Esophagus squamous epithelium (tissue), 5 donors: ENCODE results near the gene HACD4. TPM values are rescaled to one million over a fixed set of nuclear protein-coding genes. Genes with fewer than 3 reads are reported as not detected.

Experiments
- DNase-seq: peaks from one replicate; lab custom pipeline; 2025; lab: John Stamatoyannopoulos, UW
- H3K27ac ChIP-seq, 4 donors: fragments of 200-600 bp; sonication (generic); one replicate each; pipeline ENCODE4 v1.5.1; 2016 to 2019; ENCODE audit warnings: mild to moderate bottlenecking in 1 of 4
- H3K27me3 ChIP-seq, 4 donors: fragments of 200-600 bp; sonication (generic); 1 replicate in 3 of 4; 2 replicates in 1 of 4; pipeline versions ENCODE4 v1.5.1 to v1.6.0; 2017 to 2021; ENCODE audit warnings: antibody characterized with exemption in 1 of 4
- H3K36me3 ChIP-seq, 3 donors: fragments of 200-600 bp; sonication (generic); one replicate each; pipeline ENCODE4 v1.5.1; 2016 to 2019
- H3K4me1 ChIP-seq, 3 donors: fragments of 200-600 bp; sonication (generic); one replicate each; pipeline ENCODE4 v1.5.1; 2017 to 2019
- H3K4me3 ChIP-seq, 4 donors: fragments of 200-600 bp; sonication (generic); 1 replicate in 3 of 4; 2 replicates in 1 of 4; pipeline ENCODE4 v1.5.1; 2016 to 2019; ENCODE audit warnings: mild to moderate bottlenecking in 2 of 4, moderate library complexity in 1 of 4
- H3K9me3 ChIP-seq, 3 donors: fragments of 200-600 bp; sonication (generic); one replicate each; pipeline ENCODE4 v1.5.1; 2016 to 2019
- CTCF ChIP-seq, 6 experiments: fragments of 450-650 bp in 4 of 6; fragments of 200-600 bp in 2 of 6; sonication (generic) in 2 of 6; IDR thresholded peaks; one replicate each; pipeline ENCODE4 v1.5.1; 2016 to 2019; ENCODE audit warnings: antibody characterized with exemption in 6 of 6, mild to moderate bottlenecking in 4 of 6, moderate library complexity in 4 of 6
- POLR2A ChIP-seq, 4 donors: fragments of 450-650 bp; IDR thresholded peaks; one replicate each; pipeline ENCODE4 v1.6.1; 2017; ENCODE audit warnings: antibody characterized with exemption in 4 of 4, mild to moderate bottlenecking in 4 of 4, moderate library complexity in 3 of 4
- WGBS, 2 donors: methylation state at CpG; one replicate each; pipeline ENCODE4 v1.1.5; 2018; 5-methylcytosine and 5-hydroxymethylcytosine counted together
- intact Hi-C: fragments of 100-400 bp; cut with DNase I; formaldehyde crosslinking; loops from one replicate; pipeline ENCODE4 v1.15.0; 2022
- total RNA-seq, 4 donors: library from RNA; depleted of rRNA; stranded (reverse); fragments of >200 nt; gene quantifications; one replicate each; pipeline ENCODE4 v1.1.0, GENCODE V29; 2016
- donor health status: DM: yes; HTN: yes; CAD: no.

HACD4 gene
- total RNA-seq, 4 donors from 2014 or later, result 0.97 to 3.8 (median 2.5) TPM

GRCh38 chr9:21070906-21071305, 39.5 kb upstream of the HACD4 start:
- intact Hi-C loops, result no loop called here
- Histone ChIP-seq H3K4me3 (no peak overlapping the region), H3K27ac (no peak overlapping the region), H3K27me3 (no peaks in the 10 kb centered on the region), H3K4me1 (peaks cover 0 to 11% (median 5%) of the 10 kb centered on the region in 3 donors), H3K9me3 (no peaks in the 10 kb centered on the region), H3K36me3 (no peaks in the 10 kb centered on the region)
- TF ChIP-seq CTCF (IDR thresholded peaks at IDR 0.05) (no peak), POLR2A (IDR thresholded peaks at IDR 0.05) (no peak)
- no peak for DNase-seq

GRCh38 chr9:21070171-21070571, 38.7 kb upstream of the HACD4 start:
- peak overlapping the region in 2 of 4 donors; percentile 2 to 15 for H3K4me3 ChIP-seq
- WGBS, 2 donors, result 11 to 15% methylated on average over 4 of the region's 4 CpGs
- DNase-seq, result no peak

GRCh38 chr9:21060919-21061561, 29.6 kb upstream of the HACD4 start:
- TF ChIP-seq CTCF (IDR thresholded peaks at IDR 0.05) (no peak), POLR2A (IDR thresholded peaks at IDR 0.05) (no peak)
- Histone ChIP-seq H3K4me1 (no peaks in the 10 kb centered on the region), H3K9me3 (no peaks in the 10 kb centered on the region), H3K36me3 (no peaks in the 10 kb centered on the region), H3K27me3 (no peaks in the 10 kb centered on the region), H3K27ac (no peak overlapping the region), H3K4me3 (no peak overlapping the region)
- intact Hi-C loops, result no loop called here
- no peak for DNase-seq
- 44 to 60% methylated on average over 2 of the region's 2 CpGs for WGBS, 2 donors

More at GRCh38 chr9:21070171-21070571, 38.7 kb upstream of the HACD4 start:
- H3K36me3 ChIP-seq, result no peaks in the 10 kb centered on the region
- no peaks in the 10 kb centered on the region for H3K27me3 ChIP-seq
- intact Hi-C loops, result no loop called here
- H3K9me3 ChIP-seq, result no peaks in the 10 kb centered on the region
- H3K4me1 ChIP-seq, result peaks cover 0 to 11% (median 5%) of the 10 kb centered on the region in 3 donors
- peak overlapping the region in 2 of 4 donors; percentile 26 to 54 for H3K27ac ChIP-seq
- TF ChIP-seq CTCF (IDR thresholded peaks at IDR 0.05), result peak in 3 of 6 experiments; percentile 19 to 44 (median 20)
- TF ChIP-seq POLR2A (IDR thresholded peaks at IDR 0.05), result no peak

- H3K4me3 ChIP-seq, result no peak overlapping the region
- no peaks in the 10 kb centered on the region for H3K9me3 ChIP-seq
- H3K4me1 ChIP-seq, result no peaks in the 10 kb centered on the region
- DNase-seq, result no peak
- no peaks in the 10 kb centered on the region for H3K27me3 ChIP-seq
- no peak overlapping the region for H3K27ac ChIP-seq
- intact Hi-C loops, result no loop called here
- TF ChIP-seq POLR2A (IDR thresholded peaks at IDR 0.05) (no peak), CTCF (IDR thresholded peaks at IDR 0.05) (no peak)
- H3K36me3 ChIP-seq, result no peaks in the 10 kb centered on the region
- 11 to 31% methylated on average over 1 of the region's 1 CpG for WGBS, 2 donors
These were observed 25.5 kb upstream of the HACD4 start for GRCh38 chr9:21056931-21057330.

GRCh38 chr9:21053851-21054250, 22.4 kb upstream of the HACD4 start:
- no peak for DNase-seq
- intact Hi-C loops, result no loop called here
- H3K36me3 ChIP-seq, result no peaks in the 10 kb centered on the region
- TF ChIP-seq CTCF (IDR thresholded peaks at IDR 0.05) (no peak), POLR2A (IDR thresholded peaks at IDR 0.05) (no peak)
- H3K4me3 ChIP-seq, result no peak overlapping the region
- WGBS, 2 donors, result 50 to 68% methylated on average over 2 of the region's 2 CpGs
- no peaks in the 10 kb centered on the region for H3K9me3 ChIP-seq
- no peaks in the 10 kb centered on the region for H3K4me1 ChIP-seq
- no peaks in the 10 kb centered on the region for H3K27me3 ChIP-seq
- H3K27ac ChIP-seq, result no peak overlapping the region
